ENCODE data around the gene CYP1A2.
"Not testable (repeated sequence)": the region's sequence is repeated elsewhere in the genome, so short reads cannot be mapped to it uniquely, and the experiment has no call there.

The CYP1A2 gene

GRCh38 chr15:74777769-74778598 is 29.3 kb downstream of the CYP1A2 start:
- DNase-seq (ENCODE audit: low read depth), result no peak

DNA sequence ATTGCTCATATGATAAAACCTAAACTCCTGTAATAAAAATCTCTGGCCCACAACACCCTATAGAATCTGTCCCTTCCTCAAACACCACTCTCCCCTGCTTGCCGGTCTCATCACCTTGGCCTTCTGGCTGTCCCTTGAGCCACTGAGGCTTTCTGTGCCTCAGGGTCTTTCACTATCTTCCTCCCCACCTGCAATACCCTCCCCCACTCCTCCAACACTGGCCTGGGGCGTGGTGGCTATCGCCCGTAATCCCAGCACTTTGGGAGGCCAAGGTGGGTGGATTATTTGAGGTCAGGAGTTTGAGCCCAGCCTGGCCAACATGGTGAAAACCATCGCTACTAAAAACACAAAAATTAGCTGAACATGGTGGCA is 29.9 kb downstream of the CYP1A2 start:
- no peak for DNase-seq (ENCODE audit: low read depth)

- DNase-seq (ENCODE audit: low read depth), result no peak
These were observed 30.6 kb downstream of the CYP1A2 start for GRCh38 chr15:74779162-74779648.

DNA sequence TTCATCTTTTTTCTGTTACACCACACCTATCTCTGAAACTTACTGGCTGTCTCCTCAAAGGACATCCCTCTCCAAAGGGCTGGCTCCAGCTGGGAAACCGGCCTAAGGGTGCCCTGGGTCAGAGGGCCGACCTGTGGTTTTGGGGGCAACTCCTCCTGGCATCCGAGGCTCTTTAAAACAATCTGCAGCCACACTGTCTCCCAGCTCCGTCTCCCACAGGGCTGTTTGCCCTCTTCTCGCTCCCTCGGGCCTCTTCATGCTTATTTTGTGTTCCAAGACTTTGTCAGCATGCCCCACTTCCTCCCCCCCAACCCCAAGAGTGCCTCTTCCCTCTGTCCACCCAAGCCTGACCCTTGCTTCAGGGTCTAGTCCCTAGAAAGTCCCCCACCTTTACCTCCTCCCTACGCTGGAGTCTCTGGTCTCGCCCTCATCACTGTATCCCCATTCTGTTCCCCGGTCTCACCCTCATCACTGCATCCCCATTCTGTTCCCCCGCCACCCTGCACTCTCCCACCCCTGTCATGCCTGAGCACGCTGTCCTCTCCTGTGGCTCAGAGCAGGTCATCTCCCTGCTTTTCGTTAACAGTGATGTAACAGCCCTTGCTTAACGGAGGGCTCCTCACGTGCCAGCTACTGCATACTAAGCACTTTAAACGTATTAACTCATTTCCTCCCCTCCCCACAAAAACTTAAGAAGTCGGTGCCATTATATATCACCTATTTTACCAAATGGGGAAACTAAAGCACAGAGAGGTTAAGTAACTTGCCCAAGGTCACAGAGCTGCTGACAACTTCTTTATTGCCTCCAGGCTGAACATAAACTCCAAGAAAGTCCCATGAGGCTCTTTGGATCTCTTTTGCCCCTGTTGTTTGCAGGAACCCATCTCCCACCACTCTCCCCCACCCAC is 32.1 kb downstream of the CYP1A2 start:
- peak; percentile 51 for DNase-seq (ENCODE audit: low read depth)

- DNase-seq (ENCODE audit: low read depth), result peak; percentile 44
These were observed 33.0 kb downstream of the CYP1A2 start, which contains the start of gene CSK for GRCh38 chr15:74781431-74782258. TSS of gene CSK (plus strand) at chr15:74782080. CDS start at chr15:74798298, 16,218 bp downstream.

GRCh38 chr15:74782259-74783071 is 33.8 kb downstream of the CYP1A2 start:
- DNase-seq (ENCODE audit: low read depth), result no peak

GRCh38 chr15:74783072-74783807 is 34.6 kb downstream of the CYP1A2 start:
- DNase-seq (ENCODE audit: low read depth), result peak; percentile 18

GRCh38 chr15:74783808-74784175 is 35.1 kb downstream of the CYP1A2 start:
- no peak for DNase-seq (ENCODE audit: low read depth)

DNA sequence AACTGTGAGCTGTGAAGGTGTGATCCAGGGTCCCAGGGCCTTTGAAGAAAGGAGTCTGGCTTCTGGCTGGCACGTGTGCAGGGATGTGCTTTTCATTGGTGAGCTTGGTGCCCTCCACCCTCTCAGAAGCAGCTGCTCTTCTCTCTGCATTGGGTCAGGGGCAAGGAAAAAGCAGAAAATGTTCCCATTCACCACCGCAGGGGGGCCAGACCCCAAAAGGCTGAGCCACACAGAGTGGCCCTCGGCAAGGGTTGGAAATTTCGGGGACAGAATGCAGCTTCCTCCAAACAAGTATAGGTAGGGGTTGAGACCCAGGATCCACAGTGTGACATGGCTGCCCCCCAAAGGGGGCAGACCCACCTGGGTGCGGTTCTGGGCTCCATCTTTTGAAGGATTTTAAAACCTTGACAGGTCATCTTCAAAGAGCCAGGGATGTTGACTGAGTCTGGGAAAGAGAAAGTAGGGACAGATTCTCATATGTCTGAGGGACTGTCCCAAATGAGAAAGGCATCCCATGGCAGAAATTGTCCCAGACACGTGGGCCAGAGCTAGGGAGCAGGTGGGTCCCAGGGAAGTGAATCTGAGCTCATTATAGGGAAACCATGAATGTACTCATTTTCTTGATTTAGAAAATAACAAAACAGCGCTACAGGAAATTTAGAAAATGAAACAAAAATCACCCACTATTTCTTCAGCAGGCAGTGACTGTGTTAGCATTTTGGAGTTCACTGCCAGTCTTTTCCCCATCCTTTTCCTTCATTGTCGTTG is 36.0 kb downstream of the CYP1A2 start:
- DNase-seq (ENCODE audit: low read depth), result no peak

- no peak for DNase-seq (ENCODE audit: low read depth)
These were observed 36.8 kb downstream of the CYP1A2 start for GRCh38 chr15:74785194-74786032.

- DNase-seq (ENCODE audit: low read depth), result not testable (repeated sequence)
These were observed 37.4 kb downstream of the CYP1A2 start for GRCh38 chr15:74786081-74786480.

GRCh38 chr15:74786551-74787165 is 38.0 kb downstream of the CYP1A2 start:
- DNase-seq (ENCODE audit: low read depth), result no peak

- DNase-seq (ENCODE audit: low read depth), result peak; percentile 85
These were observed 38.8 kb downstream of the CYP1A2 start for GRCh38 chr15:74787251-74788041.

DNA sequence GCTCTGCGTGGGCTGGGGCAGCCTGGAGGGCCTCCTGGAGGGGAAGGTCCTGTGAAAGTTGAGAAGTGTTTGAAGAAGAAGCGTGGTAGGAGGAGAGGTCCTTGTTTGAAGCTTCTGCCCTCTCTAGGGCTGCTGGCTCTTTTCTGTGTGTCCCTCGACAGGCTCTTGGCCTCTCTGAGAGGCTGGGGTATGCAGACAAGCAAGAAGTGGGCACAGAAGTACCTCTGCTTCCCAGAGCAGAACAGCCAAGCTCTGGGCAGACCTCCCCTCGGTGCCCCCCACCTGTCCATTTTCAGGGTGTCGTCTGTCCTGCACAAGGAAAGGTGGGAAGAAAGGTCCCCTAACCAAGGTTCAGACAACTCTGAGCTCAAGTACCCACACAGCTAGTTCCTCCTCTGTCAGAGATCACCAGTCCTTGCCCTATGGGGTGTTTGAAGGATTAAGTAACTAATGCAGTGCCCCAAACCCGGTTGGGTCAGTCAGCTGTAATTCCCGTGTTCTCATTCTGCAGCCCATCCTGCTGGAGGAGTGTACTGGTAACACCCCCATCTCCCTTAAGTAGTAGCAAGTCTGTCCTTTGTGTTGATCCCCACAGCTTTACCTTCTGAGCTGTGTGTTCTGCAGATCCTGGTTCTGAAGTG is 39.5 kb downstream of the CYP1A2 start:
- DNase-seq (ENCODE audit: low read depth), result no peak

- DNase-seq (ENCODE audit: low read depth), result no peak
These were observed 40.1 kb downstream of the CYP1A2 start for GRCh38 chr15:74788683-74789151.

- no peak for DNase-seq (ENCODE audit: low read depth)
These were observed 40.6 kb downstream of the CYP1A2 start for GRCh38 chr15:74789171-74789631.

GRCh38 chr15:74789741-74790079 is 41.1 kb downstream of the CYP1A2 start:
- DNase-seq (ENCODE audit: low read depth), result no peak
